Measurements from ENCODE around the gene VAV2.

VAV2 gene

DNA sequence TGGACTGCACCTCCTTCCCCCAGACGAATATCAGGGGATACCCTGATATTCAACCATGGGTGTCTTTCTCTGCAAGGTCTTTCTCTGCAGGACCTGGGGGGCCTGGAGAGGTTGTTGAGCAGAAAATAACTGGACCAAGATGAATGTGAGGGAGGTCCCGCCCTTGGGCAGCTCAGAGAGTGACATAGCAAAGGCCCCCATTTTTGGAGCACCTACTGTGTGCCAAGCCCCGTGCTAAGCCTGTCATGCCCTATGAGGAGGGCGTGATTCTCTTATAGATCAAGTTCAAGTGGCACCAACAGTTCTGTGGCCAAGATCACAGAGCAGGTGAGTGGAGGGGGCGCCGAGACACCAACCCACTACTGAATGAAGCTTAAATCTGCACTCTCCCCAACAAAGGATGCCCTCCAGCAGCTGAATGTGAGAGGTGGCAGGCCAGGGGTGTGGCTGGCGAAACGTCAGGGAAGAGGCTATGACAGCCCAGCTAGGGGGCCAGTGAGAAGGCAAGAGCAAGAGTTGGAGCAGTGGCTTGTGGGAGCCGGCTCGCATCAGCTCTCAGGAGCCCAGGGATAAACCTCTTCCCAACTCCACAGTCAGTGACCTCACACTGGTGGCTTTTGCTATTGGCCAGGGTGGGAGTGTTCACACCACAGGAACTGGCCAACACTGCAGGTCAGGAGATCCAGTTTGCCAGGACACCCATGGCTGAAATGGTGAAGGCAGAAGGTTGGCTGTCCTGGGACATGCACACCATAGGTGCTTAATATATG is 259.3 kb downstream of the VAV2 start:
- H3K27ac ChIP-seq (ENCODE audit: low read depth, low read length) = no peak overlapping the region
- no peaks in the 10 kb centered on the region for H3K27me3 ChIP-seq (ENCODE audit: insufficient read depth, low read length)
- no peak overlapping the region for H3K4me3 ChIP-seq (ENCODE audit: low read depth, low read length)
- no peaks in the 10 kb centered on the region for H3K79me2 ChIP-seq (ENCODE audit: control insufficient read depth, insufficient read depth, low read length, unreplicated experiment)
- H3K4me1 ChIP-seq (ENCODE audit: control insufficient read depth, insufficient read depth, low read length, unreplicated experiment) = peaks cover 8% of the 10 kb centered on the region
- no peaks in the 10 kb centered on the region for H3K36me3 ChIP-seq (ENCODE audit: insufficient read depth, low read length)
- no peak overlapping the region for H2AFZ ChIP-seq (ENCODE audit: low read length, unreplicated experiment)

- Histone ChIP-seq H3K36me3 (ENCODE audit: insufficient read depth, low read length) (no peaks in the 10 kb centered on the region), H3K4me3 (ENCODE audit: low read depth, low read length) (no peak overlapping the region), H3K4me1 (ENCODE audit: control insufficient read depth, insufficient read depth, low read length, unreplicated experiment) (peaks cover under 1% of the 10 kb centered on the region), H3K79me2 (ENCODE audit: control insufficient read depth, insufficient read depth, low read length, unreplicated experiment) (no peaks in the 10 kb centered on the region), H2AFZ (ENCODE audit: low read length, unreplicated experiment) (no peak overlapping the region), H3K27me3 (ENCODE audit: insufficient read depth, low read length) (no peaks in the 10 kb centered on the region), H3K27ac (ENCODE audit: low read depth, low read length) (no peak overlapping the region)
Observed at GRCh38 chr9:133731876-133732638, 260.1 kb downstream of the VAV2 start.

GRCh38 chr9:133730994-133731715 is 261.0 kb downstream of the VAV2 start:
- no peak overlapping the region for H2AFZ ChIP-seq (ENCODE audit: low read length, unreplicated experiment)
- no peak overlapping the region for H3K27ac ChIP-seq (ENCODE audit: low read depth, low read length)
- H3K4me1 ChIP-seq (ENCODE audit: control insufficient read depth, insufficient read depth, low read length, unreplicated experiment) = no peaks in the 10 kb centered on the region
- H3K36me3 ChIP-seq (ENCODE audit: insufficient read depth, low read length) = no peaks in the 10 kb centered on the region
- H3K79me2 ChIP-seq (ENCODE audit: control insufficient read depth, insufficient read depth, low read length, unreplicated experiment) = no peaks in the 10 kb centered on the region
- H3K4me3 ChIP-seq (ENCODE audit: low read depth, low read length) = no peak overlapping the region
- no peaks in the 10 kb centered on the region for H3K27me3 ChIP-seq (ENCODE audit: insufficient read depth, low read length)

DNA sequence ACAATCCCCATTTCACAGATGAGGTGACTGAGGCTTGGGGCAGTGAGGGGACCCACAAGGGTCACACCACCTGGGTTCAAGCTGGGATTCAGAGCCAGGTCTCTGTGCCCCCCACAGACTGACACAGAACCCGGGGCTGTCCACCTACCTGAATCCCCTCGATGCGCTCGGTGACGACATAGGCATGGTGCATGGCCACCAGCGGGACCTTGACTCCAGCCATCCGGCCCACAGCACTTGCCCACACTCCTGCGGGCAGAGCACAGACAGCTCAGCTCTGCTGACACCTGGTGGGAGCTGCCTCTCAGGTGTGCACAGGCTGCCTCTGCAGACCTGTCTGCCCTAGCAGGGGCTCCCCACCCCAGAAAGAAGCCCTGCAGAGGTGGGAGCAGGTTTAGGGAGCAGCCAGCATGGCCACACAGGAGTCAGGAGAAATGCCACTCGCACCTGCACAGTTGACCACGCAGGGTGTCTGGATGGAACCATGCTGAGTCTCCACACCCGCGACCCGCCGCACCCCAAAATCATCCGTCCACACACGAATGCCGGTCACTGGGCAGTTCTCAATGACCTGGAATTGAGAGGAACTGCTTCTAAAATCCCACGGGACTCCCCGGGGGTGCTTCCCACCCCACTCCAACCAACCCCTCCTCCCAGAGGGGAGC is 262.4 kb downstream of the VAV2 start:
- no peak overlapping the region for H3K27ac ChIP-seq (ENCODE audit: low read depth, low read length)
- no peak overlapping the region for H2AFZ ChIP-seq (ENCODE audit: low read length, unreplicated experiment)
- no peaks in the 10 kb centered on the region for H3K79me2 ChIP-seq (ENCODE audit: control insufficient read depth, insufficient read depth, low read length, unreplicated experiment)
- H3K27me3 ChIP-seq (ENCODE audit: insufficient read depth, low read length) = no peaks in the 10 kb centered on the region
- H3K4me3 ChIP-seq (ENCODE audit: low read depth, low read length) = no peak overlapping the region
- no peaks in the 10 kb centered on the region for H3K4me1 ChIP-seq (ENCODE audit: control insufficient read depth, insufficient read depth, low read length, unreplicated experiment)
- H3K36me3 ChIP-seq (ENCODE audit: insufficient read depth, low read length) = no peaks in the 10 kb centered on the region

- Histone ChIP-seq H3K27me3 (ENCODE audit: insufficient read depth, low read length) (no peaks in the 10 kb centered on the region), H3K27ac (ENCODE audit: low read depth, low read length) (no peak overlapping the region), H3K4me3 (ENCODE audit: low read depth, low read length) (no peak overlapping the region), H2AFZ (ENCODE audit: low read length, unreplicated experiment) (no peak overlapping the region), H3K79me2 (ENCODE audit: control insufficient read depth, insufficient read depth, low read length, unreplicated experiment) (no peaks in the 10 kb centered on the region), H3K4me1 (ENCODE audit: control insufficient read depth, insufficient read depth, low read length, unreplicated experiment) (no peaks in the 10 kb centered on the region), H3K36me3 (ENCODE audit: insufficient read depth, low read length) (no peaks in the 10 kb centered on the region)
Observed at GRCh38 chr9:133728856-133729616, 263.1 kb downstream of the VAV2 start.

GRCh38 chr9:133727876-133728441 is 264.2 kb downstream of the VAV2 start:
- Histone ChIP-seq H2AFZ (ENCODE audit: low read length, unreplicated experiment) (no peak overlapping the region), H3K79me2 (ENCODE audit: control insufficient read depth, insufficient read depth, low read length, unreplicated experiment) (no peaks in the 10 kb centered on the region), H3K36me3 (ENCODE audit: insufficient read depth, low read length) (no peaks in the 10 kb centered on the region), H3K4me1 (ENCODE audit: control insufficient read depth, insufficient read depth, low read length, unreplicated experiment) (no peaks in the 10 kb centered on the region), H3K27me3 (ENCODE audit: insufficient read depth, low read length) (no peaks in the 10 kb centered on the region), H3K27ac (ENCODE audit: low read depth, low read length) (no peak overlapping the region), H3K4me3 (ENCODE audit: low read depth, low read length) (no peak overlapping the region)

DNA sequence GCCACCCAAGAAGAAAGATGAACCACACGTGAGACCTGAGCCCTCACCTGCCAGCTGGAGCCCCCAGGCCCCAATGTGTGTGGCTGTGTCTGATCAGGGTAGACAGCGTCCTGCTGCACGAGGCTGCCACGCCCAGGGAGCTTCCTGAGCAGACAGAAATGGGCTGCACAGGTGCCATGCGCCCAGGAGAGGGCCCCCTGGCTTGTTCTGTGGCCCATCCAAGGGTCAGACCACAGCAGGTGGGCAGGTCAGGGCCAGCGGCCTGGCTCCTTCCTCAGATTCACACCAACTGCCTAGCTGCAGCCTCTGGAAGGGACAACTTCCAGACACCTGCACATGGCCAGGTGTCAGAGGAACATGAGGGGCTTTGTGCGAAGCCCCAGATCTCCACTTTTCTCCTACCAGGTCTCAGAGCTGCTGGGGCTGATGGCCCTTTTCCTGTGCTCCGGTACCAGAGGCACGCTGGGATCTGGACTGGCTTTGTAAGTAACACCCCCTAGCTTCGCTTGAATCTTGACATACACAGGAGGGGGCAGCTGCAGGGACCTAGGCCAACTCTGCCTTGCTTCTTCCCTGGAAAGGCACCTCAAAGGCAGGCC is 264.7 kb downstream of the VAV2 start:
- H3K36me3 ChIP-seq (ENCODE audit: insufficient read depth, low read length) = no peaks in the 10 kb centered on the region
- H3K79me2 ChIP-seq (ENCODE audit: control insufficient read depth, insufficient read depth, low read length, unreplicated experiment) = no peaks in the 10 kb centered on the region
- H3K27me3 ChIP-seq (ENCODE audit: insufficient read depth, low read length) = no peaks in the 10 kb centered on the region
- no peaks in the 10 kb centered on the region for H3K4me1 ChIP-seq (ENCODE audit: control insufficient read depth, insufficient read depth, low read length, unreplicated experiment)
- H2AFZ ChIP-seq (ENCODE audit: low read length, unreplicated experiment) = no peak overlapping the region
- no peak overlapping the region for H3K27ac ChIP-seq (ENCODE audit: low read depth, low read length)
- no peak overlapping the region for H3K4me3 ChIP-seq (ENCODE audit: low read depth, low read length)

GRCh38 chr9:133726401-133727276 is 265.5 kb downstream of the VAV2 start:
- no peaks in the 10 kb centered on the region for H3K27me3 ChIP-seq (ENCODE audit: insufficient read depth, low read length)
- no peaks in the 10 kb centered on the region for H3K36me3 ChIP-seq (ENCODE audit: insufficient read depth, low read length)
- no peaks in the 10 kb centered on the region for H3K4me1 ChIP-seq (ENCODE audit: control insufficient read depth, insufficient read depth, low read length, unreplicated experiment)
- no peak overlapping the region for H3K27ac ChIP-seq (ENCODE audit: low read depth, low read length)
- H3K4me3 ChIP-seq (ENCODE audit: low read depth, low read length) = no peak overlapping the region
- H2AFZ ChIP-seq (ENCODE audit: low read length, unreplicated experiment) = no peak overlapping the region
- H3K79me2 ChIP-seq (ENCODE audit: control insufficient read depth, insufficient read depth, low read length, unreplicated experiment) = no peaks in the 10 kb centered on the region

- Histone ChIP-seq H3K4me3 (ENCODE audit: low read depth, low read length) (no peak overlapping the region), H3K36me3 (ENCODE audit: insufficient read depth, low read length) (no peaks in the 10 kb centered on the region), H2AFZ (ENCODE audit: low read length, unreplicated experiment) (no peak overlapping the region), H3K79me2 (ENCODE audit: control insufficient read depth, insufficient read depth, low read length, unreplicated experiment) (no peaks in the 10 kb centered on the region), H3K4me1 (ENCODE audit: control insufficient read depth, insufficient read depth, low read length, unreplicated experiment) (no peaks in the 10 kb centered on the region), H3K27ac (ENCODE audit: low read depth, low read length) (no peak overlapping the region), H3K27me3 (ENCODE audit: insufficient read depth, low read length) (no peaks in the 10 kb centered on the region)
Observed at GRCh38 chr9:133725886-133726285, 266.2 kb downstream of the VAV2 start.
